PC-9 (cell line): ENCODE results near the gene NUP50. TPM values are rescaled to one million over a fixed set of nuclear protein-coding genes. Genes with fewer than 3 reads are reported as not detected.

Experiments
- BruUV-seq: library from RNA; stranded (reverse); fragments of 400-500 nt; replicated peaks from 2 replicates; lab custom pipeline; 2021; lab: Mats Ljungman, UMichigan
- CTCF ChIA-PET: fragments of 300-600 bp; sonication (Branson Sonifier 250); formaldehyde crosslinking; loops from one replicate; lab custom pipeline; 2022; ENCODE audit warnings: antibody characterized with exemption; lab: Charles Lee
- POLR2A ChIA-PET: fragments of 300-600 bp; sonication (Branson Sonifier 250); formaldehyde crosslinking; loops from one replicate; lab custom pipeline; 2022; ENCODE audit warnings: antibody characterized with exemption; ENCODE audit not compliant: unreplicated experiment; lab: Charles Lee
- DNase-seq, 2 experiments: peaks; one replicate each; pipeline versions ENCODE4 v3.0.0 to v3.0.0-alpha.2; 2015 to 2022; ENCODE audit warnings: mixed read lengths in 1 of 2
- H2AFZ ChIP-seq: fragments of 200-600 bp; sonication (generic); 2 replicates; pipeline ENCODE4 v1.8.1; 2017; ENCODE audit warnings: antibody characterized with exemption
- H3F3A ChIP-seq: fragments of 200-600 bp; sonication (generic); 2 replicates; pipeline ENCODE4 v1.8.1; 2017; ENCODE audit warnings: antibody characterized with exemption, mild to moderate bottlenecking, low read depth; ENCODE audit not compliant: insufficient read depth
- H3K27ac ChIP-seq: fragments of 200-600 bp; sonication (generic); 2 replicates; pipeline ENCODE4 v1.6.1; 2016; ENCODE audit warnings: mixed run types
- H3K27me3 ChIP-seq: fragments of 200-600 bp; sonication (generic); 2 replicates; pipeline ENCODE4 v1.6.1; 2016; ENCODE audit warnings: low read depth, mixed run types; ENCODE audit not compliant: insufficient read depth
- H3K36me3 ChIP-seq: fragments of 200-600 bp; sonication (generic); 2 replicates; pipeline ENCODE4 v1.6.1; 2016; ENCODE audit warnings: low read depth, mixed run types
- H3K4me1 ChIP-seq: fragments of 200-600 bp; sonication (generic); replicated peaks from 2 replicates; pipeline ENCODE4 v1.6.1; 2016; ENCODE audit warnings: mixed run types; ENCODE audit not compliant: insufficient read depth
- H3K4me2 ChIP-seq: fragments of 200-600 bp; sonication (generic); 2 replicates; pipeline ENCODE4 v1.6.1; 2017; ENCODE audit warnings: mixed run types
- H3K4me3 ChIP-seq: fragments of 200-600 bp; sonication (generic); 2 replicates; pipeline ENCODE4 v1.6.1; 2016; ENCODE audit warnings: mixed run types
- H3K79me2 ChIP-seq: fragments of 200-600 bp; sonication (generic); 2 replicates; pipeline ENCODE4 v1.6.1; 2017; ENCODE audit warnings: low read depth, mixed run types
- H3K9me2 ChIP-seq: fragments of 200-600 bp; sonication (generic); 2 replicates; pipeline ENCODE4 v1.8.1; 2017; ENCODE audit warnings: mild to moderate bottlenecking; ENCODE audit not compliant: insufficient read depth
- H3K9me3 ChIP-seq: fragments of 200-600 bp; sonication (generic); 2 replicates; pipeline ENCODE4 v1.8.1; 2016; ENCODE audit warnings: low read depth; ENCODE audit not compliant: insufficient read depth
- H4K20me1 ChIP-seq: fragments of 200-600 bp; sonication (generic); 2 replicates; pipeline ENCODE4 v1.8.1; 2017; ENCODE audit not compliant: insufficient read depth
- EZH2 ChIP-seq: fragments of 200-600 bp; sonication (generic); IDR thresholded peaks from 2 replicates; pipeline ENCODE4 v1.8.0; 2017; ENCODE audit warnings: antibody characterized with exemption, low read depth
- intact Hi-C: fragments of 100-400 bp; cut with micrococcal nuclease; formaldehyde crosslinking; loops from one replicate; pipeline ENCODE4 v1.10.0; 2022; ENCODE audit not compliant: unreplicated experiment
- total RNA-seq: library from RNA; stranded (reverse); gene quantifications from 2 replicates; pipeline ENCODE4 v1.2.3, GENCODE V29; 2021
- TF ChIP-seq, protein P1 (sequence below): fragments of 200-600 bp; sonication (generic); conservative IDR thresholded peaks from 2 replicates; pipeline ENCODE4 v1.6.1; 2017; ENCODE audit warnings: mixed run types, antibody characterized with exemption, mild to moderate bottlenecking, moderate library complexity

The NUP50 gene
- total RNA-seq, 1 experiment from 2014 or later, result 84.0 TPM

DNA sequence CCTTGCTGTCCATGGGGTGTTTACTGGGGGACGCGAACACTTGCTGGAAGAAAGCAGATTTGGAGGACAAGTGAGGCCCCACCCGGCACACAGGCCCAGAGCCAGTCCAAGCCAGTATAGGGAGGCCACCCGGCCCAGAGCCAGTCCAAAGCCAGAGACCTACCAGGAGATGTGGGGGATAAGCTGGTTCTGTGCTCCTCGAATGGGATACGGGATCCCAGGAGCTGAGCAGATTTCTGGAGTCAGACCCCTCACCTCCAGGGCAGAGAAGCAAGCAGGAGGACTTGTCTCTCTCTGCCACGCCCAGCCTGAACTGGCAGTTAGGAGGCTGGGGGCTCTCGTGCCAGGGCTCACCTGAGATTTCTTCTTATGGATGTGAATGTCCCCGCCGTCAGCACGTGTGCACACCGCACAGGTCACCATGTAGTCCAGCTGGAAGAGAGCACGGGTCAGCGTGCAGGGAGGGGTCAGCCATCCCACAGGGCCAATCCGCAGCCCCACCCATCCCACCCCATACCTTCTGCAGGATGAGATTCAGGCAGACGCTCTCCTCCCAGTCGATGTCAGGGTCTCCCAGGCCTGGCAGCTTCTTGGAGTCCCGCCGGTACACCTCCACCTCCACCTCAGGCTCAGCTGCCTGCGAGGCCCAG, 41.7 kb downstream of the NUP50 start:
- TF ChIP-seq, protein P1, sequence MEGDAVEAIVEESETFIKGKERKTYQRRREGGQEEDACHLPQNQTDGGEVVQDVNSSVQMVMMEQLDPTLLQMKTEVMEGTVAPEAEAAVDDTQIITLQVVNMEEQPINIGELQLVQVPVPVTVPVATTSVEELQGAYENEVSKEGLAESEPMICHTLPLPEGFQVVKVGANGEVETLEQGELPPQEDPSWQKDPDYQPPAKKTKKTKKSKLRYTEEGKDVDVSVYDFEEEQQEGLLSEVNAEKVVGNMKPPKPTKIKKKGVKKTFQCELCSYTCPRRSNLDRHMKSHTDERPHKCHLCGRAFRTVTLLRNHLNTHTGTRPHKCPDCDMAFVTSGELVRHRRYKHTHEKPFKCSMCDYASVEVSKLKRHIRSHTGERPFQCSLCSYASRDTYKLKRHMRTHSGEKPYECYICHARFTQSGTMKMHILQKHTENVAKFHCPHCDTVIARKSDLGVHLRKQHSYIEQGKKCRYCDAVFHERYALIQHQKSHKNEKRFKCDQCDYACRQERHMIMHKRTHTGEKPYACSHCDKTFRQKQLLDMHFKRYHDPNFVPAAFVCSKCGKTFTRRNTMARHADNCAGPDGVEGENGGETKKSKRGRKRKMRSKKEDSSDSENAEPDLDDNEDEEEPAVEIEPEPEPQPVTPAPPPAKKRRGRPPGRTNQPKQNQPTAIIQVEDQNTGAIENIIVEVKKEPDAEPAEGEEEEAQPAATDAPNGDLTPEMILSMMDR, result no peak
- TF ChIP-seq EZH2, result no peak
- no peaks in the 10 kb centered on the region for H3K36me3 ChIP-seq
- H3K27ac ChIP-seq, result no peak overlapping the region
- H2AFZ ChIP-seq, result no peak overlapping the region
- H3K4me1 ChIP-seq, result peaks cover 20% of the 10 kb centered on the region
- no peak for DNase-seq
- ChIA-PET POLR2A (no interaction called here), CTCF (no interaction called here)
- H3K27me3 ChIP-seq, result no peaks in the 10 kb centered on the region
- no peaks in the 10 kb centered on the region for H3K9me3 ChIP-seq
- intact Hi-C loops, result no loop called here
- H3F3A ChIP-seq, result peaks cover 13% of the 10 kb centered on the region; the same call in 1 of the 2 replicates
- no peak overlapping the region for H3K4me3 ChIP-seq
- H4K20me1 ChIP-seq, result peaks cover 7% of the 10 kb centered on the region; the same call in 1 of the 2 replicates
- BruUV-seq, result no TSS peak
- H3K4me2 ChIP-seq, result no peak overlapping the region
- no peaks in the 10 kb centered on the region for H3K9me2 ChIP-seq
- H3K79me2 ChIP-seq, result no peaks in the 10 kb centered on the region

DNA sequence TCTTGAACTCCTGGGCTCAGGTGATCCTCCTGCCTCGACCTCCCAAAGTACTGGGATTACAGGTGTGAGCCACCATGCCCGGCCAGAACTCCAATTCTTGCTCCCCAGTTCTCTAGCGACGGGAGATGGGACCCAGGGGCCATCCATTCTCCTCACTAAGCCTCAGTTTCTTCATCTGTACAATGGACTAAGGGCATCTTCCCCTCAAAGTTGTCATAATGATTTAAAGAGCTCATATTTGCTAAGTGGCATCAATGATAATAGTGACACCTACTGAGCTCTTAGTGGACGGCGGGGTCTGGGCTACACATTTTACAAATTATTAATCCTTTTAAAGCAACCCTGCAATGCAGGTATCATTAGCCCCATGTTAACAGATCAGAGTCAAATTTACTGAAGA, 42.5 kb downstream of the NUP50 start:
- Histone ChIP-seq H3K27me3 (no peaks in the 10 kb centered on the region), H3K4me3 (no peak overlapping the region), H3K4me2 (no peak overlapping the region), H3K9me2 (no peaks in the 10 kb centered on the region), H3K4me1 (peaks cover 12% of the 10 kb centered on the region), H3K36me3 (no peaks in the 10 kb centered on the region), H3K27ac (no peak overlapping the region), H3K79me2 (no peaks in the 10 kb centered on the region), H3F3A (peaks cover 9% of the 10 kb centered on the region; the same call in 1 of the 2 replicates), H2AFZ (no peak overlapping the region), H3K9me3 (no peaks in the 10 kb centered on the region), H4K20me1 (peaks cover 7% of the 10 kb centered on the region; the same call in 1 of the 2 replicates)
- no peak for DNase-seq
- ChIA-PET POLR2A (no interaction called here), CTCF (no interaction called here)
- intact Hi-C loops, result no loop called here
- no TSS peak for BruUV-seq
- no peak for TF ChIP-seq EZH2
- TF ChIP-seq, protein P1, result no peak

DNA sequence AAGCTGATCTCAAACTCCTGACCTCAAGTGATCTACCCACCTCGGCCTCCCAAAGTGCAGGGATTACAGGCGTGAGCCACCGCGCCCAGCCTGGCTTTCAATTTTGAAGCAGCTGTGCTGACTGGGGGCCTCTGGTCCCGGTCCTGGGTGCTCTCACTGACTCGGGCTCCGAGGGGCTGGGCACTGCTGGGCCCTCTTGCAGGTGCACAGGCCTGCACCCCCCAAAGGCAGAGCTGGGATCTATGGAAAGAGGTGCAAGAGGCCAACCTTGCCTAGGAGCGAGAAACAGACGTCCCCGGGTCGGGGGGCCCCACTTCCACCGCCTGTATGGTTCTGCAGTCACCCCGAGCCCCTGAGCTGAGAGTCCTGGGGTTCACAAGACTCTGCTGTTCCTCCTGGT, 43.8 kb downstream of the NUP50 start:
- intact Hi-C loops, result no loop called here
- Histone ChIP-seq H2AFZ (no peak overlapping the region), H3K79me2 (no peaks in the 10 kb centered on the region), H3K27ac (no peak overlapping the region), H3K4me3 (no peak overlapping the region), H3F3A (no peaks in the 10 kb centered on the region), H3K36me3 (no peaks in the 10 kb centered on the region), H4K20me1 (peaks cover 7% of the 10 kb centered on the region; the same call in 1 of the 2 replicates), H3K27me3 (no peaks in the 10 kb centered on the region), H3K4me2 (no peak overlapping the region), H3K4me1 (no peaks in the 10 kb centered on the region), H3K9me3 (no peaks in the 10 kb centered on the region), H3K9me2 (no peaks in the 10 kb centered on the region)
- no peak for DNase-seq
- POLR2A ChIA-PET, result no interaction called here
- no TSS peak for BruUV-seq
- TF ChIP-seq EZH2, result no peak
- TF ChIP-seq, protein P1, result no peak
- CTCF ChIA-PET, result no interaction called here
